Left renal pelvis (tissue), 4 donors: ENCODE data around the gene GCSAM. TPM values are rescaled to one million over a fixed set of nuclear protein-coding genes. Genes with fewer than 3 reads are reported as not detected.

Experiments used
- DNase-seq, 4 donors: peaks; one replicate each; pipeline ENCODE4 v3.0.0-alpha.2; 2013; ENCODE audit warnings: low read depth in 4 of 4, low spot score in 3 of 4
- polyA plus RNA-seq, 4 donors: library from polyadenylated mRNA; unstranded; fragments of 120-200 nt; gene quantifications; one replicate each; pipeline ENCODE4 v1.2.1, GENCODE V29; 2013; ENCODE audit not compliant: insufficient read length in 4 of 4

GCSAM gene
- polyA plus RNA-seq, result 1 to 10 TPM; 1.6 to 3.5 (median 2.4) TPM

GRCh38 chr3:112132975-112133448 is at the start of gene GCSAM:
TSS of gene GCSAM (minus strand) at chr3:112133248. CDS start at chr3:112133120, 128 bp downstream.
- no peak for DNase-seq

- no peak for DNase-seq
Observed at GRCh38 chr3:112175646-112176045, 42.6 kb upstream of the GCSAM start.

GRCh38 chr3:112175037-112175436 is 42.0 kb upstream of the GCSAM start:
- no peak for DNase-seq

GRCh38 chr3:112171144-112171543 is 38.1 kb upstream of the GCSAM start:
- no peak for DNase-seq

- DNase-seq, result no peak
Observed at GRCh38 chr3:112170046-112170445, 37.0 kb upstream of the GCSAM start.

- no peak for DNase-seq
Observed at GRCh38 chr3:112167758-112168157, 34.7 kb upstream of the GCSAM start.

GRCh38 chr3:112149136-112149535 is 16.1 kb upstream of the GCSAM start:
- DNase-seq, result no peak

GRCh38 chr3:112143689-112144088 is 10.6 kb upstream of the GCSAM start:
- DNase-seq, result no peak

- no peak for DNase-seq
Observed at GRCh38 chr3:112143251-112143650, 10.2 kb upstream of the GCSAM start.

GRCh38 chr3:112141293-112141692 is 8.2 kb upstream of the GCSAM start:
- DNase-seq, result no peak

- DNase-seq, result no peak
Observed at GRCh38 chr3:112140584-112140983, 7.5 kb upstream of the GCSAM start.

- no peak for DNase-seq
Observed at GRCh38 chr3:112138219-112138969, 5.3 kb upstream of the GCSAM start.

GRCh38 chr3:112137781-112138180 is 4.7 kb upstream of the GCSAM start:
- DNase-seq, result no peak

- DNase-seq, result peak in 2 of 4 donors; percentile 29 to 53
Observed at GRCh38 chr3:112136959-112137693, 4.1 kb upstream of the GCSAM start.

GRCh38 chr3:112136046-112136445 is 3.0 kb upstream of the GCSAM start:
- no peak for DNase-seq

- DNase-seq, result no peak
Observed at GRCh38 chr3:112134335-112135124, 1.5 kb upstream of the GCSAM start.

GRCh38 chr3:112133626-112134334 is 732 bp upstream of the GCSAM start:
- DNase-seq, result no peak

- DNase-seq, result no peak
Observed at GRCh38 chr3:112132554-112132953, 494 bp downstream of the GCSAM start.

GRCh38 chr3:112132088-112132487 is 960 bp downstream of the GCSAM start:
- no peak for DNase-seq

GRCh38 chr3:112131111-112131510 is 1.9 kb downstream of the GCSAM start:
- DNase-seq, result no peak

- no peak for DNase-seq
Observed at GRCh38 chr3:112130638-112130993, 2.4 kb downstream of the GCSAM start.
